K562 (cell line): ENCODE results near the gene TMPRSS9. TPM values are rescaled to one million over a fixed set of nuclear protein-coding genes. Genes with fewer than 3 reads are reported as not detected.

Experiments used
- ARHGAP35 ChIP-seq: fragments of 450-650 bp; IDR thresholded peaks from 2 replicates; pipeline ENCODE4 v1.6.1; 2018; ENCODE audit not compliant: partially characterized antibody
- ARID2 ChIP-seq: fragments of 450-650 bp; IDR thresholded peaks from 2 replicates; pipeline ENCODE4 v1.6.1; 2017; ENCODE audit warnings: antibody characterized with exemption, mild to moderate bottlenecking
- E2F3 ChIP-seq: fragments of 250-450 bp; sonication (Bioruptor Pico); IDR thresholded peaks from 2 replicates; pipeline ENCODE4 v1.4.0; 2020; ENCODE audit warnings: mild to moderate bottlenecking
- FOXJ3 ChIP-seq: sonication (generic); formaldehyde crosslinking; IDR thresholded peaks from 2 replicates; pipeline ENCODE4 v1.4.0; 2020; ENCODE audit warnings: mild to moderate bottlenecking, missing genetic modification reagents
- HMG20B ChIP-seq: fragments of 250-450 bp; sonication (Bioruptor Pico); IDR thresholded peaks from 2 replicates; pipeline ENCODE4 v1.5.0; 2021; ENCODE audit warnings: mild to moderate bottlenecking
- KDM1A ChIP-seq, 2 experiments: fragments of 450-650 bp; IDR thresholded peaks; 2 replicates each; pipeline ENCODE4 v1.6.1; 2016; ENCODE audit warnings: mild to moderate bottlenecking in 2 of 2
- MBD2 ChIP-seq: sonication (generic); IDR thresholded peaks from 2 replicates; pipeline ENCODE4 v1.6.1; 2016; ENCODE audit warnings: low read depth, borderline replicate concordance
- POLR2H ChIP-seq: IDR thresholded peaks from 2 replicates; pipeline ENCODE4 v1.6.1; 2016; ENCODE audit warnings: missing genetic modification characterization, low read depth, mild to moderate bottlenecking, control low read depth, missing compliant biosample characterization, moderate library complexity
- PRMT5 ChIP-seq: sonication (generic); formaldehyde crosslinking; IDR thresholded peaks from 2 replicates; pipeline ENCODE4 v1.5.0; 2020; ENCODE audit warnings: missing genetic modification reagents
- SAP30 ChIP-seq: fragments of 200-600 bp; sonication (generic); IDR thresholded peaks from 2 replicates; pipeline ENCODE4 v1.6.1; 2012; ENCODE audit warnings: borderline replicate concordance, low read depth, mild to moderate bottlenecking, moderate library complexity, low read length, control low read depth, inconsistent platforms; ENCODE audit not compliant: insufficient read depth, poor library complexity, severe bottlenecking
- SETDB1 ChIP-seq: IDR thresholded peaks from one replicate; pipeline ENCODE4 v1.6.1; 2012; ENCODE audit warnings: low read length, control low read depth, inconsistent platforms
- SMC3 ChIP-seq: conservative IDR thresholded peaks from 2 replicates; pipeline ENCODE4 v1.6.1; 2011; ENCODE audit warnings: low read depth, low read length, improper control_type of control experiment; ENCODE audit not compliant: insufficient read depth
- WHSC1 ChIP-seq: IDR thresholded peaks from one replicate; pipeline ENCODE4 v1.6.1; 2012; ENCODE audit warnings: low read length, control low read depth, inconsistent platforms
- ZNF282 ChIP-seq: sonication (generic); formaldehyde crosslinking; IDR thresholded peaks from 2 replicates; pipeline ENCODE4 v1.8.1; 2023; ENCODE audit warnings: missing genetic modification reagents
- ZNF584 ChIP-seq: fragments of 200-800 bp; sonication (Bioruptor generic); IDR thresholded peaks from 2 replicates; pipeline ENCODE4 v1.6.1; 2016; ENCODE audit warnings: low read depth, mild to moderate bottlenecking, missing genetic modification characterization, missing compliant biosample characterization
- polyA plus RNA-seq, 8 experiments: library from polyadenylated mRNA; depleted of rRNA in 4 of 8; stranded (reverse) in 5 of 8; unstranded in 3 of 8; fragments of >200 nt; fragmentation: Nextera tagmentation in 2 of 8; fragmentation: Illumina TruSeq in 1 of 8; extraction: Ambion mirVana in 2 of 8; extraction: Trizol in 1 of 8; gene quantifications; 2 replicates each; pipeline versions ENCODE4 v1.2.1 to v1.2.3, GENCODE V29; 2011 to 2014; ENCODE audit warnings: inconsistent platforms in 1 of 8, missing spikeins in 1 of 8
- total RNA-seq, 7 experiments: library from RNA; depleted of rRNA in 6 of 7; stranded (reverse); fragments of >200 nt in 6 of 7; fragmentation: Illumina TruSeq in 2 of 7; extraction: Trizol in 2 of 7; gene quantifications; 2 replicates each; pipeline versions ENCODE4 v1.2.1 to v1.2.3, GENCODE V29; 2011 to 2021; ENCODE audit warnings: low replicate concordance in 1 of 7
- TF ChIP-seq, protein P1 (sequence below): fragments of 450-650 bp; formaldehyde crosslinking; conservative IDR thresholded peaks from 2 replicates; pipeline ENCODE4 v1.4.0; 2022; ENCODE audit warnings: mild to moderate bottlenecking, missing genetic modification characterization
- TF ChIP-seq, protein P2 (sequence below): fragments of 250-450 bp; sonication (Bioruptor Pico); IDR thresholded peaks from 2 replicates; pipeline ENCODE4 v1.5.0; 2021; ENCODE audit warnings: mild to moderate bottlenecking, moderate library complexity
- TF ChIP-seq, protein P3 (sequence below): sonication (generic); formaldehyde crosslinking; IDR thresholded peaks from 2 replicates; pipeline ENCODE4 v1.8.0; 2022; ENCODE audit warnings: mild to moderate bottlenecking, missing genetic modification reagents

The TMPRSS9 gene
- total and polyA plus RNA-seq, 9 of the 15 experiments (the other 6 are each of a cell fraction or from before 2014, with no cell fraction given) = 0.01 to 0.03 TPM; not detected in 7

DNA sequence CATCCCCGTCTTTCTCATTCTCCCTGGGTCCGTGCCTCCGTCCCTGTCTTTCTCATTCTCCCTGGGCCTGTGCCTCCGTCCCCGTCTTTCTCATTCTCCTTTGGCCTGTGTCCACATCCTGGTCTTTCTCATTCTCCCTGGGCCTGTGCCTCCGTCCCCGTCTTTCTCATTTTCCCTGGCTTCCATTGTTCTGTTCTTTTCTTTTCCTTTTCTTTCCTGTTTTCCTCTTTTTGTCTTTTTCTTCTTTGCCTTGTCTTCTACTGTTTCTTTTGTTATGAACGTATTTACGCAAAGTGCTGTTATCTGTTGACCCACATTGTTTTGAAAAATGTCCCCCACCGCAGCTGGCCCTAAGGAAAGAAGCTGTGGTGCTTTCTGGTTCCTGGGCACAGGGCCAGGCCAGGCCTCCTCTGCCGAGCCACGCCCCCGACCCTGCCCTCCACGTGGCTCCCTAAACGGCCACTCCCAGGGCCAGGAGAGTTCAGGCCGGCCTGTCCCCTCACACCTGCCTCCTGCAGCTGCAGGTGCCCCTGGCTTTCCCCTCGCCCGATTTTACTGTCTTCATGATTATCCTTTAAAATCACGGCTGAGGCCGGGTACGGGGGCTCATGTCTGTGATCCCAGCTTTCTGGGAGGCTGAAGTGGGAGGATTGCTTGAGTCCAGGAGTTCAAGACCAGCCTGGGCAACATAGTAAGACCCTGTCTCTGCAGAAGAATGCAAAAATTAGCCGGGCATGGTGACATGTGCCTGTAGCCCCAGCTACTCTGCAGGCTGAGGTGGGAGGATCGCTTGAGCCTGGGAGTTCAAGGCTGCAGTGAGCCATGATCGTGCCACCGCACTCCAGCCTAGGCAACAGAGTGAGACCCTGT lies 14.0 kb upstream of the TMPRSS9 start (continued):
- TF ChIP-seq, protein P1, sequence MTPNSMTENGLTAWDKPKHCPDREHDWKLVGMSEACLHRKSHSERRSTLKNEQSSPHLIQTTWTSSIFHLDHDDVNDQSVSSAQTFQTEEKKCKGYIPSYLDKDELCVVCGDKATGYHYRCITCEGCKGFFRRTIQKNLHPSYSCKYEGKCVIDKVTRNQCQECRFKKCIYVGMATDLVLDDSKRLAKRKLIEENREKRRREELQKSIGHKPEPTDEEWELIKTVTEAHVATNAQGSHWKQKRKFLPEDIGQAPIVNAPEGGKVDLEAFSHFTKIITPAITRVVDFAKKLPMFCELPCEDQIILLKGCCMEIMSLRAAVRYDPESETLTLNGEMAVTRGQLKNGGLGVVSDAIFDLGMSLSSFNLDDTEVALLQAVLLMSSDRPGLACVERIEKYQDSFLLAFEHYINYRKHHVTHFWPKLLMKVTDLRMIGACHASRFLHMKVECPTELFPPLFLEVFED (CRISPR knock-in tag) = peak; percentile 89; the same call in 1 of the 2 replicates
- TF ChIP-seq ZNF584 (CRISPR knock-in tag) = no peak
- TF ChIP-seq FOXJ3 = no peak
- TF ChIP-seq SMC3 = no peak
- no peak for TF ChIP-seq ZNF282
- peak; percentile 82 for TF ChIP-seq ARHGAP35
- TF ChIP-seq KDM1A (IDR thresholded peaks at IDR 0.05) = no peak
- no peak for TF ChIP-seq WHSC1
- TF ChIP-seq, protein P2, sequence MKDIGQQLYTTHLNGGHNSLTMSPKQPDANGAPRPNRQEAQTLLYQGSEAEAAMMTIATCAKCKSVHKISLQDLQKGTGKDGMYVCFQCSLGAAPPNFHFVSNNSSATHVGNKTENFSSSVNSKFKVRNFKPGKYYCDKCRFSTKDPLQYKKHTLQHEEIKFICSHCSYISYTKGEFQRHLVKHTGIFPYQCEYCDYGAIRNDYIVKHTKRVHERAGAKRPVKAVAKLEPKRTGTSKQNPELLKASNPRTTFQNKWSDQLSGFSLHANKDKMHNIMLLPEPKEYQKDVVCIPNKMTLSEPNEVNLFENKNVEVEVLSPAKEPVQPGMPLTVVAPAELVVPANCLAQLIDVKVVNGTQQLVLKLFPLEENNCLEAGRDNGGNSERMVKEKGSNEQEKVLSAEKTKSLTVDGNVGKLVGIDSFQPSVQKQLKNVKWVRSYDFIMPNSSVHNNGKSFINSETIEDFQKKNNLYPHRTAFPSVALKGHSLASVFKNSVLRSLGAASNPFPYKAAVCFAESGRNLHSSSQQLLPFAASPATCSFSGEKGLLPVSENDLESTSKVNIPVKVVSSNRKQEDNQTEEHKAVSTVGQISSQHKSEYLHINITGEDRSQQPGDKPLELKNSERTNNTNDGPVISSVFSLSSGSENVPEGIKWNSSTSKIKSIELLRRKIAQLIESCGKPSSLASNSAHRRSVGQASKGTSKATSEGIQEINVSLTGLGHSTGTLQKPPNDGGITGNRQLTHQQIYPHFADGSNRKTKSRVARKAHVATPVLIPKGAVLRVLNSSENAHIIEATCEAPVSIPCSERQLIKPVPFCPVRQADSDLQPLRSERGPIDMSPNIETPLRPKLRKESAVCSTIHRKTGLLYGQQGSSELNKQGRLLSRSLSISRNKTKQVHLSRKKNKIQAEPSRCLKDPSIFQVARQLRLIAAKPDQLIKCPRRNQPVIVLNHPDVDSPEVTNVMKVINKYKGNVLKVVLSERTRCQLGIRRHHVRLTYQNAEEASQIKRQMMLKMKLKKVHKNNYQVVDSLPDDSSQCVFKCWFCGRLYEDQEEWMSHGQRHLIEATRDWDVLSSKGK (CRISPR knock-in tag) = no peak
- peak; percentile 73; the same call in 1 of the 2 replicates for TF ChIP-seq ARID2
- TF ChIP-seq SETDB1 = no peak
- no peak for TF ChIP-seq E2F3 (CRISPR knock-in tag)
- TF ChIP-seq PRMT5 (CRISPR knock-in tag) = no peak
- TF ChIP-seq, protein P3, sequence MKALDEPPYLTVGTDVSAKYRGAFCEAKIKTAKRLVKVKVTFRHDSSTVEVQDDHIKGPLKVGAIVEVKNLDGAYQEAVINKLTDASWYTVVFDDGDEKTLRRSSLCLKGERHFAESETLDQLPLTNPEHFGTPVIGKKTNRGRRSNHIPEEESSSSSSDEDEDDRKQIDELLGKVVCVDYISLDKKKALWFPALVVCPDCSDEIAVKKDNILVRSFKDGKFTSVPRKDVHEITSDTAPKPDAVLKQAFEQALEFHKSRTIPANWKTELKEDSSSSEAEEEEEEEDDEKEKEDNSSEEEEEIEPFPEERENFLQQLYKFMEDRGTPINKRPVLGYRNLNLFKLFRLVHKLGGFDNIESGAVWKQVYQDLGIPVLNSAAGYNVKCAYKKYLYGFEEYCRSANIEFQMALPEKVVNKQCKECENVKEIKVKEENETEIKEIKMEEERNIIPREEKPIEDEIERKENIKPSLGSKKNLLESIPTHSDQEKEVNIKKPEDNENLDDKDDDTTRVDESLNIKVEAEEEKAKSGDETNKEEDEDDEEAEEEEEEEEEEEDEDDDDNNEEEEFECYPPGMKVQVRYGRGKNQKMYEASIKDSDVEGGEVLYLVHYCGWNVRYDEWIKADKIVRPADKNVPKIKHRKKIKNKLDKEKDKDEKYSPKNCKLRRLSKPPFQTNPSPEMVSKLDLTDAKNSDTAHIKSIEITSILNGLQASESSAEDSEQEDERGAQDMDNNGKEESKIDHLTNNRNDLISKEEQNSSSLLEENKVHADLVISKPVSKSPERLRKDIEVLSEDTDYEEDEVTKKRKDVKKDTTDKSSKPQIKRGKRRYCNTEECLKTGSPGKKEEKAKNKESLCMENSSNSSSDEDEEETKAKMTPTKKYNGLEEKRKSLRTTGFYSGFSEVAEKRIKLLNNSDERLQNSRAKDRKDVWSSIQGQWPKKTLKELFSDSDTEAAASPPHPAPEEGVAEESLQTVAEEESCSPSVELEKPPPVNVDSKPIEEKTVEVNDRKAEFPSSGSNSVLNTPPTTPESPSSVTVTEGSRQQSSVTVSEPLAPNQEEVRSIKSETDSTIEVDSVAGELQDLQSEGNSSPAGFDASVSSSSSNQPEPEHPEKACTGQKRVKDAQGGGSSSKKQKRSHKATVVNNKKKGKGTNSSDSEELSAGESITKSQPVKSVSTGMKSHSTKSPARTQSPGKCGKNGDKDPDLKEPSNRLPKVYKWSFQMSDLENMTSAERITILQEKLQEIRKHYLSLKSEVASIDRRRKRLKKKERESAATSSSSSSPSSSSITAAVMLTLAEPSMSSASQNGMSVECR (CRISPR knock-in tag) = peak; percentile 86
- TF ChIP-seq MBD2 = no peak; the same call in 1 of the 2 replicates
- TF ChIP-seq POLR2H (tag) = no peak
- TF ChIP-seq SAP30 = peak; percentile 66
- TF ChIP-seq HMG20B (CRISPR knock-in tag) = no peak
